DND-41 (cell line): Measurements from ENCODE around the gene LAMA2.

Experiments used
- CTCF ChIP-seq: IDR thresholded peaks from 2 replicates; pipeline ENCODE4 v1.5.1; 2012; ENCODE audit warnings: borderline replicate concordance, low read length, moderate library complexity, mild to moderate bottlenecking; ENCODE audit not compliant: poor library complexity, severe bottlenecking; ENCODE audit errors: extremely low read depth
- EZH2 ChIP-seq: IDR thresholded peaks from 3 replicates; pipeline ENCODE4 v1.6.1; 2012; ENCODE audit warnings: borderline replicate concordance, low read depth, mild to moderate bottlenecking, moderate library complexity, low read length, inconsistent platforms; ENCODE audit not compliant: severe bottlenecking

- TF ChIP-seq CTCF, result no peak
- no peak for TF ChIP-seq EZH2
These were observed 598.8 kb downstream of the LAMA2 start for GRCh38 chr6:129481706-129482105.
